Epithelial cell of esophagus (primary cell): ENCODE data around the gene NTM.

ENCODE experiments used
- DNase-seq: peaks from one replicate; pipeline ENCODE4 v3.0.0; 2010; ENCODE audit warnings: low read depth
- H3K4me3 ChIP-seq: 2 replicates; pipeline ENCODE4 v1.5.1; 2011; ENCODE audit warnings: mild to moderate bottlenecking, low read length, control low read depth
- CTCF ChIP-seq: IDR thresholded peaks from 2 replicates; pipeline ENCODE4 v1.5.1; 2011; ENCODE audit warnings: low read depth, mild to moderate bottlenecking, low read length, control low read depth, inconsistent platforms; ENCODE audit not compliant: insufficient read depth; ENCODE audit errors: missing control alignments

The NTM gene

GRCh38 chr11:131510662-131511061 is 140.2 kb downstream of the NTM start:
- no peak overlapping the region for H3K4me3 ChIP-seq
- no peak for DNase-seq
- TF ChIP-seq CTCF = no peak

GRCh38 chr11:131511794-131512193 is 141.4 kb downstream of the NTM start:
- TF ChIP-seq CTCF = peak; percentile 70
- peak; percentile 22 for DNase-seq
- no peak overlapping the region for H3K4me3 ChIP-seq

- no peak overlapping the region for H3K4me3 ChIP-seq
- no peak for TF ChIP-seq CTCF
- DNase-seq = no peak
These were observed 141.8 kb downstream of the NTM start for GRCh38 chr11:131512228-131512627.

GRCh38 chr11:131514062-131514461 is 143.6 kb downstream of the NTM start:
- DNase-seq = no peak
- no peak overlapping the region for H3K4me3 ChIP-seq
- no peak for TF ChIP-seq CTCF

- DNase-seq = no peak
- TF ChIP-seq CTCF = no peak
- H3K4me3 ChIP-seq = no peak overlapping the region
These were observed 148.0 kb downstream of the NTM start for GRCh38 chr11:131518305-131518838.

GRCh38 chr11:131522851-131523250 is 152.4 kb downstream of the NTM start:
- TF ChIP-seq CTCF = no peak
- DNase-seq = no peak
- H3K4me3 ChIP-seq = no peak overlapping the region

- DNase-seq = no peak
- TF ChIP-seq CTCF = no peak
- no peak overlapping the region for H3K4me3 ChIP-seq
These were observed 160.0 kb downstream of the NTM start for GRCh38 chr11:131530407-131530806.
